Rectal smooth muscle tissue (tissue), 1 donor: ENCODE results near the gene ZHX3.
"Not testable (repeated sequence)": the region's sequence is repeated elsewhere in the genome, so short reads cannot be mapped to it uniquely, and the experiment has no call there.

ENCODE experiments used
- H3K27ac ChIP-seq: one replicate; pipeline ENCODE4 v1.7.0; 2013; ENCODE audit warnings: low read depth, low read length, inconsistent platforms
- H3K27me3 ChIP-seq: one replicate; pipeline ENCODE4 v1.7.0; 2013; ENCODE audit warnings: low read length; ENCODE audit not compliant: control insufficient read depth, insufficient read depth
- H3K36me3 ChIP-seq: one replicate; pipeline ENCODE4 v1.7.0; 2013; ENCODE audit warnings: low read length; ENCODE audit not compliant: control insufficient read depth, insufficient read depth
- H3K4me1 ChIP-seq: one replicate; pipeline ENCODE4 v1.7.0; 2013; ENCODE audit warnings: low read length; ENCODE audit not compliant: control insufficient read depth, insufficient read depth
- H3K4me3 ChIP-seq: one replicate; pipeline ENCODE4 v1.7.0; 2013; ENCODE audit warnings: low read length
- H3K9ac ChIP-seq: one replicate; pipeline ENCODE4 v1.7.0; 2013; ENCODE audit warnings: low read length

ZHX3 gene

DNA sequence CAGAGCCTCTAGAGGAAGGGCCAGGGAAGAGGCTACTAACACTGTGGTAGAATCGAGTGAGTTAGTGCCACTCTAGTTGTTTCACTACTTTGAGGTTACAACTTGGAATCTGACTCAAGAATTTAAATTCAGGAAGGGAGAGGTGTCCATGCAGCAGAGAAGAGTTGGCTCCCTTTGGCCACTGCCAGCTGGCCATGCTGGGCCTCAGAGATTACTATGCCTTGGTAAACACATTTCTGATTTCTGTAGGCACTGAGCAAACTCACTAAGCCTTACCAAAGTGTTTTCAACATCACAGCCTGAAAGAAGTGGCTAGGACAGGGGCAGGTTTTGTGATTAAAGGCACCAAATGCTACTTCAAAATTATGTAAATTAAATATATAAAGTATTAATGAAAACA, 61.9 kb downstream of the ZHX3 start:
- H3K4me1 ChIP-seq: no peaks in the 10 kb centered on the region
- H3K27me3 ChIP-seq: no peaks in the 10 kb centered on the region
- no peaks in the 10 kb centered on the region for H3K36me3 ChIP-seq
- no peak overlapping the region for H3K4me3 ChIP-seq
- H3K27ac ChIP-seq: no peak overlapping the region
- no peak overlapping the region for H3K9ac ChIP-seq

- Histone ChIP-seq H3K27me3 (no peaks in the 10 kb centered on the region), H3K4me1 (peaks cover 43% of the 10 kb centered on the region), H3K36me3 (no peaks in the 10 kb centered on the region), H3K9ac (no peak overlapping the region), H3K4me3 (no peak overlapping the region), H3K27ac (peak overlapping the region; percentile 90)
Observed at GRCh38 chr20:41249411-41250281, 67.9 kb downstream of the ZHX3 start.

DNA sequence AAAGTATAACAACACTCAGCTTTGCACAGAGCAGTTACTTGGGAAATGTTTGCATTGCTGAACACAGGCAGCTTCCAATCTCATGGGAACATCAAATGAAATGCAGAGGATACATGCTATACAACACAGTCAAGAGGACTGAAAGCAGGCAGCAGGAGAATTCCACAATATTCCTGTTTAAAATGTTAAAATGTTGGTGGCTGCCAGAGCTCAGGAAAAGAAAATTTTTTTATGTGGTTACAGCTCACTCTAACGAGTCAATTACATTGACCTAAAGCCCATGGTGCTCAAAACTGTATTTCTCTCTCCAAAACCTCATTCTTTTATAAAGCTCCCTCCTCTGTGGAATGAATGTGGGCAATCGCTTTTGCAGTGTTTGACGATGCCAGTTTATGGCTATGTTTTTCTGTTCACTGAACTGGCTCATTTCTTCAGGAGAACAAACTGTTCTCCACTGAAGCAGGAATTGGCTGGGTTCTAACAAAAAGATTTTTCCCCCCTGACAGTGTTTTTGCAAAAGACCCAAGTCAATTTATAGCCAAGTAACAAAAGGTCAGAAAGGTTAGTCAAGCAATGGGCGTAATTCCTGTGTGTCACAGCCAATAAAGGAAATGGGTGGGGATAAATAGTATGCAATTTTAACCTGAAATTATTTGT, 69.0 kb downstream of the ZHX3 start:
- Histone ChIP-seq H3K4me1 (peaks cover 43% of the 10 kb centered on the region), H3K9ac (no peak overlapping the region)

GRCh38 chr20:41247523-41248367, 69.8 kb downstream of the ZHX3 start:
- peak overlapping the region; percentile 90 for H3K27ac ChIP-seq
- no peak overlapping the region for H3K9ac ChIP-seq
- H3K27me3 ChIP-seq: no peaks in the 10 kb centered on the region
- H3K4me3 ChIP-seq: no peak overlapping the region
- H3K4me1 ChIP-seq: peaks cover 43% of the 10 kb centered on the region
- H3K36me3 ChIP-seq: no peaks in the 10 kb centered on the region

More for the DNA sequence above, 69.0 kb downstream of the ZHX3 start:
- peak overlapping the region; percentile 90 for H3K27ac ChIP-seq
- no peaks in the 10 kb centered on the region for H3K27me3 ChIP-seq
- no peaks in the 10 kb centered on the region for H3K36me3 ChIP-seq
- no peak overlapping the region for H3K4me3 ChIP-seq

- H3K36me3 ChIP-seq: no peaks in the 10 kb centered on the region
- H3K27me3 ChIP-seq: no peaks in the 10 kb centered on the region
- no peak overlapping the region for H3K9ac ChIP-seq
- no peak overlapping the region for H3K4me3 ChIP-seq
- H3K4me1 ChIP-seq: peaks cover 43% of the 10 kb centered on the region
- peak overlapping the region; percentile 79 for H3K27ac ChIP-seq
Observed at GRCh38 chr20:41245086-41245707, 72.3 kb downstream of the ZHX3 start.

GRCh38 chr20:41242807-41243206, 74.7 kb downstream of the ZHX3 start:
- Histone ChIP-seq H3K4me1 (peaks cover 24% of the 10 kb centered on the region), H3K27ac (no peak overlapping the region), H3K4me3 (no peak overlapping the region)

DNA sequence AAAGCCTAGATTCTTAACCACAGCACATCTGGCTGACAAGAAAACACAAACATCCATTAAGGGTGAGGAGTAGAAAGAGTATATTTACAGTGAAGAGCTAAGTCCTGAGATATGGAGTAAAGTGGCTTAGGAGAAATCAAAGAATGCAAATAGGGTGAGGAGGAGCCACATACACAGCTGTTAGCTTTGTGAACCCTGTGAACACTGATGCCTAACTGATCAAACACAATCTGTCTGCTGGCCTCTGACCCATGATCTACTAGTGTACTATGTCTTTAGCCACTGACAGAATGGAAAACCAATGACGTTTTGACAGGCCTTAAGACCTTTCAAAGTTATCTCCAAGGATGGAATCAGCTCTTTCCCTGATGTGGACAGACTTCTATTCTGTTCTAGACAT, 75.2 kb downstream of the ZHX3 start:
- peaks cover 19% of the 10 kb centered on the region for H3K4me1 ChIP-seq
- H3K27ac ChIP-seq: no peak overlapping the region
- no peaks in the 10 kb centered on the region for H3K36me3 ChIP-seq

More at GRCh38 chr20:41242807-41243206, 74.7 kb downstream of the ZHX3 start:
- Histone ChIP-seq H3K36me3 (no peaks in the 10 kb centered on the region), H3K27me3 (no peaks in the 10 kb centered on the region), H3K9ac (no peak overlapping the region)

GRCh38 chr20:41237233-41237632, 80.3 kb downstream of the ZHX3 start:
- not testable (repeated sequence) for H3K9ac ChIP-seq, H3K27me3 ChIP-seq, H3K4me3 ChIP-seq, H3K36me3 ChIP-seq, H3K27ac ChIP-seq
- peaks cover 15% of the 10 kb centered on the region for H3K4me1 ChIP-seq

More for the DNA sequence above, 75.2 kb downstream of the ZHX3 start:
- Histone ChIP-seq H3K9ac (no peak overlapping the region), H3K27me3 (no peaks in the 10 kb centered on the region), H3K4me3 (no peak overlapping the region)

DNA sequence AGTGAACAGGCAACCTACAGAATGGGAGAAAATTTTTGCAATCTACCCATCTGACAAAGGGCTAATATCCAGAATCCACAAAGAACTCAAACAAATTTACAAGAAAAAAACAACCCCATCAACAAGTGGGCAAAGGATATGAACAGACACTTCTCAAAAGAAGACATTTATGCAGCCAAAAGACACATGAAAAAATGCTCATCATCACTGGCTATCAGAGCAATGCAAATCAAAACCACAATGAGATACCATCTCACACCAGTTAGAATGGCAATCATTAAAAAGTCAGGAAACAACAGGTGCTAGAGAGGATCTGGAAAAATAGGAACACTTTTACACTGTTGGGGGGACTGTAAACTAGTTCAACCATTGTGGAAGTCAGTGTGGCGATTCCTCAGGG, 80.7 kb downstream of the ZHX3 start:
- not testable (repeated sequence) for H3K4me3 ChIP-seq, H3K27me3 ChIP-seq, H3K36me3 ChIP-seq, H3K9ac ChIP-seq, H3K27ac ChIP-seq
- H3K4me1 ChIP-seq: peaks cover 15% of the 10 kb centered on the region

DNA sequence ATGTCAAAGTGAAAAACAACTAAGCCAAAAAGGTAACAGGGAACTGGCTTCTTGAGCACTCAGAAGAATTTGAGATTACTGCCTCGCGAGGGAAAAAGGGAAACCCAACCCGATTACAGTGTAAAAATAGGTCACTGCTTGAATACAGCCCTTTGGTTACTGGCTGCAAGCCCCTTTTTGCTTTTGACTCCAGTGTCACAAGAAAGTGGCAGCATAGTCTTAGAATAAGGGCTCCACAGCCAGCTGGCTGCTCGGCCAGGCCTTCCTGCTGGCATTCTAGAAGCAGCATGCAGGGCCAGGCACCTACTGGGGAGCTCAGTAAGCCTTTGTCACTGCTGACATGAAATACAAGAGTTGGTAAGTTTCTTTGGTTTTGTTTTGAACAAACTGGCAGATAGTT, 83.0 kb downstream of the ZHX3 start:
- Histone ChIP-seq H3K9ac (no peak overlapping the region), H3K4me3 (no peak overlapping the region), H3K4me1 (peaks cover 15% of the 10 kb centered on the region), H3K27ac (no peak overlapping the region), H3K36me3 (no peaks in the 10 kb centered on the region), H3K27me3 (no peaks in the 10 kb centered on the region)

- Histone ChIP-seq H3K4me3 (no peak overlapping the region), H3K4me1 (peaks cover 15% of the 10 kb centered on the region), H3K27me3 (no peaks in the 10 kb centered on the region), H3K36me3 (no peaks in the 10 kb centered on the region), H3K27ac (no peak overlapping the region), H3K9ac (no peak overlapping the region)
Observed at GRCh38 chr20:41234041-41234440, 83.5 kb downstream of the ZHX3 start.
